OCI-LY7 (cell line): ENCODE measurements around the gene MIP.

Experiments used
- CTCF ChIP-seq: fragments of 200-600 bp; sonication (generic); conservative IDR thresholded peaks from 2 replicates; pipeline ENCODE4 v1.5.1; 2014; ENCODE audit warnings: mild to moderate bottlenecking, antibody characterized with exemption, low read length, moderate library complexity, mixed read lengths
- EZH2phosphoT487 ChIP-seq: fragments of 200-600 bp; sonication (generic); IDR thresholded peaks from 2 replicates; pipeline ENCODE4 v1.6.1; 2018; ENCODE audit warnings: low read depth, borderline replicate concordance, mild to moderate bottlenecking, mixed run types, antibody characterized with exemption, low read length, moderate library complexity, mixed read lengths

- no peak for TF ChIP-seq CTCF
- no peak for TF ChIP-seq EZH2phosphoT487
These were observed 16.9 kb downstream of the MIP start for GRCh38 chr12:56437430-56438176.
